Caco-2 (cell line): Measurements from ENCODE around the gene SLC27A4. TPM values are rescaled to one million over a fixed set of nuclear protein-coding genes. Genes with fewer than 3 reads are reported as not detected.

Source experiments
- BruUV-seq: library from RNA; stranded (reverse); fragments of 400-500 nt; replicated peaks from 2 replicates; lab custom pipeline; 2021; lab: Mats Ljungman, UMichigan
- CTCF ChIA-PET: fragments of 300-600 bp; sonication (Branson Sonifier 250); formaldehyde crosslinking; loops from one replicate; lab custom pipeline; 2022; ENCODE audit warnings: antibody characterized with exemption; lab: Charles Lee
- POLR2A ChIA-PET: fragments of 300-600 bp; sonication (Branson Sonifier 250); formaldehyde crosslinking; loops from one replicate; lab custom pipeline; 2022; ENCODE audit warnings: antibody characterized with exemption; lab: Charles Lee
- DNase-seq, 2 experiments: peaks; one replicate each; pipeline versions ENCODE4 v3.0.0 to v3.0.0-alpha.2; 2020 to 2022
- H3K27me3 ChIP-seq: replicated peaks from 2 replicates; pipeline ENCODE4 v1.6.0; 2011; ENCODE audit warnings: low read length; ENCODE audit not compliant: control insufficient read depth, insufficient read depth
- H3K36me3 ChIP-seq: 2 replicates; pipeline ENCODE4 v1.5.1; 2011; ENCODE audit warnings: low read length; ENCODE audit not compliant: control insufficient read depth, insufficient read depth
- H3K4me1 ChIP-seq: fragments of 250-450 bp; sonication (Bioruptor Pico); 2 replicates; pipeline ENCODE4 v1.5.1; 2020; ENCODE audit warnings: mild to moderate bottlenecking
- H3K4me3 ChIP-seq: 2 replicates; pipeline ENCODE4 v1.5.1; 2011; ENCODE audit warnings: low read depth, mild to moderate bottlenecking, control low read depth, low read length
- H3K9me3 ChIP-seq: fragments of 250-450 bp; sonication (Bioruptor Pico); 2 replicates; pipeline ENCODE4 v1.5.1; 2020; ENCODE audit warnings: mild to moderate bottlenecking, moderate library complexity
- H3K27ac Mint-ChIP-seq: one replicate; pipeline ENCODE4 v1.8.0; 2022; ENCODE audit warnings: mixed read lengths; ENCODE audit not compliant: unreplicated experiment
- H3K27me3 Mint-ChIP-seq: one replicate; pipeline ENCODE4 v1.8.0; 2022; ENCODE audit warnings: mixed read lengths; ENCODE audit not compliant: insufficient read depth, unreplicated experiment
- H3K36me3 Mint-ChIP-seq: one replicate; pipeline ENCODE4 v1.8.0; 2022; ENCODE audit warnings: mild to moderate bottlenecking, mixed read lengths; ENCODE audit not compliant: insufficient read depth, unreplicated experiment
- H3K4me1 Mint-ChIP-seq: one replicate; pipeline ENCODE4 v1.8.0; 2022; ENCODE audit warnings: low read depth, mixed read lengths; ENCODE audit not compliant: unreplicated experiment
- H3K4me3 Mint-ChIP-seq: one replicate; pipeline ENCODE4 v1.8.0; 2022; ENCODE audit warnings: mild to moderate bottlenecking, moderate library complexity, mixed read lengths; ENCODE audit not compliant: unreplicated experiment
- H3K9me3 Mint-ChIP-seq: one replicate; pipeline ENCODE4 v1.8.0; 2022; ENCODE audit warnings: mixed read lengths; ENCODE audit not compliant: unreplicated experiment
- CTCF ChIP-seq, 2 experiments: fragments of 200-600 bp in 1 of 2; IDR thresholded peaks; 1 replicate in 1 of 2; 2 replicates in 1 of 2; pipeline versions ENCODE4 v1.5.1 to v1.8.0; 2011 to 2022; ENCODE audit warnings: antibody characterized with exemption in 1 of 2, control low read depth in 1 of 2, inconsistent platforms in 1 of 2, low read depth in 1 of 2, low read length in 1 of 2, mild to moderate bottlenecking in 1 of 2, moderate library complexity in 1 of 2; ENCODE audit not compliant: insufficient read depth in 1 of 2, severe bottlenecking in 1 of 2, unreplicated experiment in 1 of 2
- intact Hi-C: fragments of 100-400 bp; cut with micrococcal nuclease; formaldehyde crosslinking; loops from one replicate; pipeline ENCODE4 v1.10.0; 2022; ENCODE audit not compliant: unreplicated experiment
- total RNA-seq: library from RNA; stranded (reverse); gene quantifications from 2 replicates; pipeline ENCODE4 v1.2.3, GENCODE V29; 2022

The SLC27A4 gene
- total RNA-seq, 1 experiment from 2014 or later = 22.8 TPM

DNA sequence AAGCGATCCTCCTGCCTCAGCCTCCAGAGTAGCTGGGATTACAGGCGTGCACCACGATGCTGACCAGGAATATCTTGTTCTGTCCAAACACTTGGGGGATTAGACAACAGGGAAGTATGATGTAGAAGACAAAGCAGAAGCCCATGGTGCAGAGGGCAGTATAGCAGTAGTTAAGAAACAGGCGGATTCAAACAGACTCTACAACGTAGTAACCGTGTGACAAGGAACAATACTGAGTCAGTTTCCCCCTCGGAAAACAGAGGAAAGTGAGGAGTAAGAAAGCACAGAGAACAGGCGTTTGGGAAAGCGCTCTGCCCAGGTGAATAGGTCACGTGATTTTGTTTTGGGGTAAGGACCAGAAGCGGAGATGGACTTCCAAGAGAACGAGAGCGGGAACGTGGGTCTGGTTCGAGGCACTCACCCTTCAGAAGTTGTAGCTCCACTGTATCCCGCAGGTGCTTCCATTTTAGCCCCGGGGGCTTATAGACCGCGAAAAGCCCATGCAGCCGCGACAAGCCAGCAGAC lies 18.4 kb upstream of the SLC27A4 start:
- peak overlapping the region; percentile 83 for H3K4me3 ChIP-seq
- no peak for DNase-seq
- BruUV-seq = TSS peak; percentile 69
- H3K27me3 ChIP-seq = no peaks in the 10 kb centered on the region
- no peaks in the 10 kb centered on the region for H3K9me3 Mint-ChIP-seq
- CTCF ChIA-PET = no interaction called here
- POLR2A ChIA-PET = no interaction called here
- H3K4me1 ChIP-seq = 0 out of 2 replicates have a peak, but pooled peaks cover 4% of the 10 kb centered on the region
- peak overlapping the region; percentile 96 for H3K27ac Mint-ChIP-seq
- H3K36me3 Mint-ChIP-seq = peaks cover 30% of the 10 kb centered on the region
- H3K4me1 Mint-ChIP-seq = no peaks in the 10 kb centered on the region
- H3K27me3 Mint-ChIP-seq = no peaks in the 10 kb centered on the region
- intact Hi-C loops = loop anchor here (1.0 kb wide), 1 partner anchor 19 kb away; no protein-coding TSS in a partner anchor
- peak overlapping the region; percentile 91 for H3K4me3 Mint-ChIP-seq
- no peak for TF ChIP-seq CTCF (IDR thresholded peaks at IDR 0.05; ENCODE audit: insufficient read depth in 1 of 2, low read depth in 1 of 2, low read length in 1 of 2, severe bottlenecking in 1 of 2, unreplicated experiment in 1 of 2)
- H3K36me3 ChIP-seq = no peaks in the 10 kb centered on the region
- no peaks in the 10 kb centered on the region for H3K9me3 ChIP-seq

- DNase-seq = peak; percentile 92 to 94
- H3K27ac Mint-ChIP-seq = peak within 1 kb of the TSS; percentile 96
- H3K27me3 Mint-ChIP-seq = no peaks in the 10 kb centered on the region
- H3K4me3 Mint-ChIP-seq = peak within 1 kb of the TSS; percentile 91
- H3K9me3 Mint-ChIP-seq = no peaks in the 10 kb centered on the region
- H3K36me3 ChIP-seq = no peaks in the 10 kb centered on the region
- TSS peak; percentile 71 for BruUV-seq
- no peaks in the 10 kb centered on the region for H3K9me3 ChIP-seq
- intact Hi-C loops = loop anchor here (1.0 kb wide), 1 partner anchor 19 kb away; no protein-coding TSS in a partner anchor
- CTCF ChIA-PET = no interaction called here
- H3K4me1 Mint-ChIP-seq = peaks cover 1% of the 10 kb centered on the region
- POLR2A ChIA-PET = no interaction called here
- TF ChIP-seq CTCF (IDR thresholded peaks at IDR 0.05; ENCODE audit: insufficient read depth in 1 of 2, low read depth in 1 of 2, low read length in 1 of 2, severe bottlenecking in 1 of 2, unreplicated experiment in 1 of 2) = no peak
- H3K4me1 ChIP-seq = 0 out of 2 replicates have a peak, but pooled peaks cover 4% of the 10 kb centered on the region
- peak within 1 kb of the TSS; percentile 83 for H3K4me3 ChIP-seq
- no peaks in the 10 kb centered on the region for H3K27me3 ChIP-seq
- peaks cover 30% of the 10 kb centered on the region for H3K36me3 Mint-ChIP-seq
Observed at GRCh38 chr9:128322404-128323211, 17.7 kb upstream of the SLC27A4 start, which contains the start of the genes COQ4 and TRUB2. TSS of gene COQ4 (plus strand) at chr9:128322839. CDS start at chr9:128322859, 20 bp downstream. TSS of gene TRUB2 (minus strand) at chr9:128322447. CDS start at chr9:128322408, 39 bp downstream.

DNA sequence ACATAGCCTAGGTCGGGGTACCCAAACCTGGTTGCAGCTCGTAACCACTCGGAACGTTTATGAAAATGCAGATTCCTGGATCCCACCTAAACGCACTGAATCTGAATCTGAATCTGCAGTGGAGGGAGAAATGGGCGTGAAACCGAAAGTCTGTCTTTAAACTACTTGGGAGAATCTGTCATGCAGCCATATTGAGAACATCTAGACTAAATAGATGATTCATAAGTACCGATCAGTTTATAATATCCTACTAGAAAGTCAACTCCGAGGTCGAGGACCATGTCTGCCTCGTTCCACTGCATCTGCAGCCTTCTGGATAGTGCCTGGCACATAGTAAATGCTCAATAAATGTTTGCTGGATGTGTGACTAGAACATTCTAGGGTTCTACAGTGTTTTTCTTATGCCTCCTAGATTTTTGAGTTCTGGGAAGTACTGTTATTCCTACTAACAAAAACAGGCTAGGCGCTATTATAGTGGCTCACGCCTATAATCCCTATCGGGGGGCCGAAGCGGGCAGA lies 17.1 kb upstream of the SLC27A4 start:
- Mint-ChIP-seq H3K4me1 (peaks cover 7% of the 10 kb centered on the region), H3K4me3 (peak overlapping the region; percentile 91), H3K27ac (peak overlapping the region; percentile 96), H3K9me3 (no peaks in the 10 kb centered on the region), H3K36me3 (peaks cover 30% of the 10 kb centered on the region), H3K27me3 (no peaks in the 10 kb centered on the region)
- CTCF ChIA-PET = interaction anchor here (0.5 kb wide), 1 partner anchor 28 kb away, joined by 4 read pairs; no protein-coding TSS in a partner anchor
- H3K4me1 ChIP-seq = peaks cover 8% of the 10 kb centered on the region
- no peak for TF ChIP-seq CTCF (IDR thresholded peaks at IDR 0.05; ENCODE audit: insufficient read depth in 1 of 2, low read depth in 1 of 2, low read length in 1 of 2, severe bottlenecking in 1 of 2, unreplicated experiment in 1 of 2)
- POLR2A ChIA-PET = no interaction called here
- no peak for DNase-seq
- no peaks in the 10 kb centered on the region for H3K9me3 ChIP-seq
- BruUV-seq = no TSS peak
- H3K27me3 ChIP-seq = no peaks in the 10 kb centered on the region
- H3K4me3 ChIP-seq = peak overlapping the region; percentile 83
- H3K36me3 ChIP-seq = no peaks in the 10 kb centered on the region
- intact Hi-C loops = no loop called here
